HepG2 (cell line): Measurements from ENCODE around the gene PITPNM2. TPM values are rescaled to one million over a fixed set of nuclear protein-coding genes. Genes with fewer than 3 reads are reported as not detected.

Source experiments
- ATAC-seq: fragments of 200-7000 bp; cut with Tn5 transposase; 3 replicates; pipeline ENCODE4 v1.9.1; 2020; ENCODE audit warnings: mild to moderate bottlenecking, moderate library complexity
- BruUV-seq: library from RNA; stranded (reverse); fragments of 400-500 nt; replicated peaks from 2 replicates; lab custom pipeline; 2021; lab: Mats Ljungman, UMichigan
- CTCF ChIA-PET: fragments of 300-600 bp; formaldehyde crosslinking; extraction: SDS; loops from one replicate; lab custom pipeline; 2021; ENCODE audit warnings: low total read pairs, inconsistent platforms, low intra/inter-chr PET ratio; lab: Yijun Ruan, JAX
- POLR2A ChIA-PET: fragments of 350-600 bp; sonication (Branson Sonifier 250); formaldehyde crosslinking; loops from one replicate; lab custom pipeline; 2020; ENCODE audit warnings: antibody characterized with exemption, inconsistent platforms; lab: Yijun Ruan, JAX
- DNase-seq: peaks from one replicate; pipeline ENCODE4 v3.0.0-alpha.2; 2015; ENCODE audit warnings: low spot score
- FAIRE-seq: peaks from 3 replicates; lab custom pipeline; 2011; peaks lifted over from hg19 to GRCh38; lab: Jason Lieb, UNC
- H2AFZ ChIP-seq: one replicate; pipeline ENCODE4 v1.6.1; 2011; ENCODE audit warnings: low read length, inconsistent platforms
- H3K27ac ChIP-seq: fragments of 300-600 bp; 3 replicates; pipeline ENCODE4 v1.8.0; 2011; ENCODE audit warnings: mixed run types, mild to moderate bottlenecking, mixed read lengths, low read length, inconsistent platforms; ENCODE audit not compliant: insufficient read depth; ENCODE audit errors: extremely low read length
- H3K27me3 ChIP-seq, 2 experiments: fragments of 200-600 bp in 1 of 2; 2 replicates in 1 of 2; 3 replicates in 1 of 2; pipeline versions ENCODE4 v1.6.0 to v1.8.0; 2011; ENCODE audit warnings: low read length in 2 of 2, mild to moderate bottlenecking in 2 of 2, moderate library complexity in 2 of 2, inconsistent platforms in 1 of 2; ENCODE audit not compliant: insufficient read depth in 2 of 2, control insufficient read depth in 1 of 2
- H3K36me3 ChIP-seq, 2 experiments: fragments of 200-600 bp in 1 of 2; replicated peaks in 1 of 2; 2 replicates in 1 of 2; 3 replicates in 1 of 2; pipeline versions ENCODE4 v1.5.1 to v1.8.0; 2011; ENCODE audit warnings: low read length in 2 of 2, inconsistent platforms in 1 of 2; ENCODE audit not compliant: insufficient read depth in 2 of 2, control insufficient read depth in 1 of 2
- H3K4me1 ChIP-seq: 2 replicates; pipeline ENCODE4 v1.5.1; 2012; ENCODE audit warnings: low read length, inconsistent platforms; ENCODE audit not compliant: insufficient read depth
- H3K4me2 ChIP-seq: 2 replicates; pipeline ENCODE4 v1.6.0; 2011; ENCODE audit warnings: low read depth, low read length, inconsistent platforms
- H3K4me3 ChIP-seq, 3 experiments: fragments of 200-600 bp in 1 of 3; sonication (generic), shearing (Covaris generic) in 1 of 3; replicated peaks in 1 of 3; 2 replicates each; pipeline ENCODE4 v1.5.1; 2011 to 2016; ENCODE audit warnings: low read length in 3 of 3, inconsistent platforms in 2 of 3, low read depth in 2 of 3, mild to moderate bottlenecking in 2 of 3, control low read depth in 1 of 3, mixed read lengths in 1 of 3; ENCODE audit not compliant: insufficient read depth in 1 of 3
- H3K79me2 ChIP-seq: one replicate; pipeline ENCODE4 v1.6.1; 2011; ENCODE audit warnings: low read length, inconsistent platforms; ENCODE audit not compliant: insufficient read depth
- H3K9ac ChIP-seq: 2 replicates; pipeline ENCODE4 v1.6.0; 2011; ENCODE audit warnings: mild to moderate bottlenecking, low read depth, low read length, inconsistent platforms; ENCODE audit not compliant: insufficient read depth
- H3K9me3 ChIP-seq: 2 replicates; pipeline ENCODE4 v1.5.1; 2012; ENCODE audit warnings: mild to moderate bottlenecking, low read length
- H4K20me1 ChIP-seq: 2 replicates; pipeline ENCODE4 v1.6.0; 2011; ENCODE audit warnings: inconsistent platforms, mild to moderate bottlenecking, low read length, moderate library complexity; ENCODE audit not compliant: insufficient read depth
- ZFX ChIP-seq: sonication (generic); formaldehyde crosslinking; IDR thresholded peaks from 2 replicates; pipeline ENCODE4 v1.4.0; 2020; ENCODE audit warnings: mild to moderate bottlenecking, low read depth, missing genetic modification reagents, moderate library complexity
- WGBS: methylation state at CpG from one replicate; pipeline ENCODE4 v1.1.6; 2017; ENCODE audit warnings: low lambda C conversion rate; 5-methylcytosine and 5-hydroxymethylcytosine counted together
- in situ Hi-C: cut with HindIII; loops from 2 replicates; pipeline ENCODE4 v1.10.0; 2017; ENCODE audit warnings: low pct_unique_long_range_greater_than_20kb; ENCODE audit not compliant: extremely low pct_ligation_motif_present
- intact Hi-C: fragments of 100-400 bp; cut with micrococcal nuclease; formaldehyde crosslinking; loops from one replicate; pipeline ENCODE4 v1.10.0; 2022; ENCODE audit not compliant: unreplicated experiment
- polyA plus RNA-seq, 8 experiments: library from polyadenylated mRNA; depleted of rRNA in 3 of 8; stranded (reverse) in 7 of 8; unstranded in 1 of 8; fragments of >200 nt; fragmentation: Illumina TruSeq in 4 of 8; extraction: Trizol in 4 of 8; gene quantifications; 2 replicates each; pipeline versions ENCODE4 v1.2.1 to v1.2.3, GENCODE V29; 2011 to 2016; ENCODE audit warnings: low read depth in 4 of 8, missing spikeins in 1 of 8, mixed read lengths in 1 of 8; ENCODE audit not compliant: insufficient read depth in 1 of 8
- total RNA-seq, 5 experiments: library from RNA; depleted of rRNA; stranded (reverse); fragments of >200 nt; fragmentation: Illumina TruSeq; extraction: Trizol; gene quantifications; 2 replicates each; pipeline ENCODE4 v1.2.3, GENCODE V29; 2016; ENCODE audit warnings: low read depth in 1 of 5
- TF ChIP-seq, protein P1 (sequence below): sonication (generic); formaldehyde crosslinking; IDR thresholded peaks from 2 replicates; pipeline ENCODE4 v1.9.0; 2021; ENCODE audit warnings: missing genetic modification reagents, borderline replicate concordance

The PITPNM2 gene
- total and polyA plus RNA-seq, 2 of the 13 experiments (the other 11 are each of a cell fraction or from before 2014, with no cell fraction given), result 4.2 to 5.3 TPM

- H3K4me3 ChIP-seq, result peak overlapping the region in 2 of 3 experiments; percentile 43 to 71; a peak in 3 of 6 replicates
- no peaks in the 10 kb centered on the region for H3K9me3 ChIP-seq
- FAIRE-seq, result no peak
- CTCF ChIA-PET, result no interaction called here
- BruUV-seq, result no TSS peak
- peak overlapping the region; percentile 97 for H3K27ac ChIP-seq
- TF ChIP-seq ZFX (CRISPR knock-in tag), result peak; percentile 26; the same call in 1 of the 2 replicates
- TF ChIP-seq, protein P1, sequence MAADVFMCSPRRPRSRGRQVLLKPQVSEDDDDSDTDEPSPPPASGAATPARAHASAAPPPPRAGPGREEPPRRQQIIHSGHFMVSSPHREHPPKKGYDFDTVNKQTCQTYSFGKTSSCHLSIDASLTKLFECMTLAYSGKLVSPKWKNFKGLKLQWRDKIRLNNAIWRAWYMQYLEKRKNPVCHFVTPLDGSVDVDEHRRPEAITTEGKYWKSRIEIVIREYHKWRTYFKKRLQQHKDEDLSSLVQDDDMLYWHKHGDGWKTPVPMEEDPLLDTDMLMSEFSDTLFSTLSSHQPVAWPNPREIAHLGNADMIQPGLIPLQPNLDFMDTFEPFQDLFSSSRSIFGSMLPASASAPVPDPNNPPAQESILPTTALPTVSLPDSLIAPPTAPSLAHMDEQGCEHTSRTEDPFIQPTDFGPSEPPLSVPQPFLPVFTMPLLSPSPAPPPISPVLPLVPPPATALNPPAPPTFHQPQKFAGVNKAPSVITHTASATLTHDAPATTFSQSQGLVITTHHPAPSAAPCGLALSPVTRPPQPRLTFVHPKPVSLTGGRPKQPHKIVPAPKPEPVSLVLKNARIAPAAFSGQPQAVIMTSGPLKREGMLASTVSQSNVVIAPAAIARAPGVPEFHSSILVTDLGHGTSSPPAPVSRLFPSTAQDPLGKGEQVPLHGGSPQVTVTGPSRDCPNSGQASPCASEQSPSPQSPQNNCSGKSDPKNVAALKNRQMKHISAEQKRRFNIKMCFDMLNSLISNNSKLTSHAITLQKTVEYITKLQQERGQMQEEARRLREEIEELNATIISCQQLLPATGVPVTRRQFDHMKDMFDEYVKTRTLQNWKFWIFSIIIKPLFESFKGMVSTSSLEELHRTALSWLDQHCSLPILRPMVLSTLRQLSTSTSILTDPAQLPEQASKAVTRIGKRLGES (CRISPR knock-in tag), result no peak
- TF ChIP-seq, all 625 proteins: peak for 1
- H4K20me1 ChIP-seq, result no peaks in the 10 kb centered on the region
- H3K27me3 ChIP-seq, result no peaks in the 10 kb centered on the region
- intact Hi-C loops, result loop anchor here (5.0 kb wide), 1 partner anchor 50 kb away; no protein-coding TSS in a partner anchor
- peaks cover 0 to 3% of the 10 kb centered on the region in 2 experiments; a peak in 2 of 5 replicates for H3K36me3 ChIP-seq
- peaks cover 74% of the 10 kb centered on the region for H3K4me1 ChIP-seq
- ATAC-seq (no peak), DNase-seq (no peak)
- H3K9ac ChIP-seq, result peak overlapping the region; percentile 77
- H3K79me2 ChIP-seq, result peaks cover 50% of the 10 kb centered on the region
- peak overlapping the region; percentile 94 for H3K4me2 ChIP-seq
- 65% methylated on average over 5 of the region's 5 CpGs for WGBS
- in situ Hi-C loops, result no loop called here
- no peak overlapping the region for H2AFZ ChIP-seq
- POLR2A ChIA-PET, result interaction anchor here (1.1 to 4.2 kb wide), 7 partner anchors 11 to 91 kb away, joined by 3 to 34 read pairs (median 6); partner anchors contain the start of genes MPHOSPH9 and MTRFR
Observed at GRCh38 chr12:123142518-123142840, 8.4 kb downstream of the PITPNM2 start.
